Melanocyte of skin (primary cell): ENCODE measurements around the gene CCT8L2. TPM values are rescaled to one million over a fixed set of nuclear protein-coding genes. Genes with fewer than 3 reads are reported as not detected.

Experiments used
- total RNA-seq, 2 donors: library from RNA; depleted of rRNA; stranded (reverse); fragments of >200 nt; gene quantifications; 2 replicates each; pipeline ENCODE4 v1.2.3, GENCODE V29; 2012

Gene CCT8L2
- not detected for total RNA-seq

GRCh38 chr22:16592710-16593109 lies at the start of gene CCT8L2:
TSS of gene CCT8L2 (minus strand) at chr22:16592810. CDS start at chr22:16592550, 260 bp downstream.

Other genes starting within 250 kb of the CCT8L2 start
- gene XKR3, start 232.6 kb upstream of the CCT8L2 start, total RNA-seq: not detected